Amygdala (tissue), 56 donors: ENCODE data around the gene AOPEP.
"Not testable (repeated sequence)": the region's sequence is repeated elsewhere in the genome, so short reads cannot be mapped to it uniquely, and the experiment has no call there.

Experiments used
- DNase-seq, 56 donors: peaks; one replicate each; lab custom pipeline; 2025; lab: John Stamatoyannopoulos, UW

AOPEP gene

GRCh38 chr9:94940296-94940695, 213.8 kb downstream of the AOPEP start:
- DNase-seq: not testable (repeated sequence)

- DNase-seq: no peak
Measured at GRCh38 chr9:94941211-94941875, 214.8 kb downstream of the AOPEP start.

GRCh38 chr9:94944626-94945025, 218.1 kb downstream of the AOPEP start:
- DNase-seq: no peak

- DNase-seq: peak in 42 of 56 donors; percentile 18 to 87 (median 58)
Measured at GRCh38 chr9:94945197-94946144, 219.0 kb downstream of the AOPEP start.

GRCh38 chr9:94946256-94946655, 219.8 kb downstream of the AOPEP start:
- DNase-seq: no peak

GRCh38 chr9:94948567-94949235, 222.2 kb downstream of the AOPEP start:
- DNase-seq: peak in 33 of 56 donors; percentile 11 to 83 (median 45)

GRCh38 chr9:94949370-94949769, 222.9 kb downstream of the AOPEP start:
- no peak for DNase-seq

- no peak for DNase-seq
Measured at GRCh38 chr9:94950040-94950578, 223.6 kb downstream of the AOPEP start.

GRCh38 chr9:94950579-94951323, 224.3 kb downstream of the AOPEP start:
- DNase-seq: no peak

GRCh38 chr9:94951324-94952135, 225.0 kb downstream of the AOPEP start:
- no peak for DNase-seq

GRCh38 chr9:94952565-94953373, 226.3 kb downstream of the AOPEP start:
- peak in 10 of 56 donors; percentile 11 to 51 (median 31) for DNase-seq

GRCh38 chr9:94956731-94957130, 230.2 kb downstream of the AOPEP start:
- DNase-seq: no peak

GRCh38 chr9:94960964-94961363, 234.5 kb downstream of the AOPEP start:
- DNase-seq: no peak

GRCh38 chr9:94961870-94962269, 235.4 kb downstream of the AOPEP start:
- no peak for DNase-seq

GRCh38 chr9:94965631-94966030, 239.1 kb downstream of the AOPEP start:
- DNase-seq: peak in 7 of 56 donors; percentile 25 to 57 (median 40)

- peak in 9 of 56 donors; percentile 12 to 59 (median 35) for DNase-seq
Measured at GRCh38 chr9:94966046-94966445, 239.5 kb downstream of the AOPEP start.

- DNase-seq: no peak
Measured at GRCh38 chr9:94967482-94967881, 241.0 kb downstream of the AOPEP start.
